ENCODE data around the gene ARHGEF17. TPM values are rescaled to one million over a fixed set of nuclear protein-coding genes. Genes with fewer than 3 reads are reported as not detected.

The ARHGEF17 gene
- total and polyA plus RNA-seq, 4 donors, result 2.6 to 12.6 (median 5.7) TPM

GRCh38 chr11:73297702-73298101 is 10.4 kb upstream of the ARHGEF17 start:
- H3K27ac ChIP-seq (ENCODE audit: low read depth in 1 of 2, low read length in 2 of 2), result no peak overlapping the region
- H3K27me3 ChIP-seq (ENCODE audit: control insufficient read depth in 4 of 4, insufficient read depth in 4 of 4, low read length in 3 of 4), result peaks cover 0 to 2% (median 0%) of the 10 kb centered on the region in 4 donors
- H3K9ac ChIP-seq (ENCODE audit: low read depth in 1 of 2, low read length in 2 of 2), result no peak overlapping the region
- H3K4me3 ChIP-seq (ENCODE audit: low read depth in 1 of 3, low read length in 3 of 3), result no peak overlapping the region
- 92% methylated on average over 3 of the region's 3 CpGs for WGBS
- no peaks in the 10 kb centered on the region for H3K4me1 ChIP-seq (ENCODE audit: control insufficient read depth in 4 of 4, insufficient read depth in 4 of 4, low read length in 3 of 4)
- no peak for TF ChIP-seq HNF4G (IDR thresholded peaks at IDR 0.05)
- TF ChIP-seq REST (IDR thresholded peaks at IDR 0.05), result no peak
- no peak for TF ChIP-seq TAF1 (conservative IDR thresholded peaks at IDR 0.05)
- TF ChIP-seq FOXA2 (IDR thresholded peaks at IDR 0.05), result no peak
- TF ChIP-seq NR2F2 (IDR thresholded peaks at IDR 0.05), result no peak
- TF ChIP-seq RXRA (IDR thresholded peaks at IDR 0.05), result no peak
- no peak for TF ChIP-seq EGR1 (IDR thresholded peaks at IDR 0.05; ENCODE audit: low read depth in 2 of 2)
- no peak for TF ChIP-seq FOXA1 (IDR thresholded peaks at IDR 0.05)
- TF ChIP-seq HNF4A (conservative IDR thresholded peaks at IDR 0.05), result no peak
- TF ChIP-seq YY1 (IDR thresholded peaks at IDR 0.05), result no peak
- TF ChIP-seq SP1 (IDR thresholded peaks at IDR 0.05), result no peak
- no peak for TF ChIP-seq ZBTB33 (IDR thresholded peaks at IDR 0.05)
- no peak for TF ChIP-seq CTCF (IDR thresholded peaks at IDR 0.05; ENCODE audit: low read depth, low read length, missing input control)
- no peak for TF ChIP-seq RAD21 (IDR thresholded peaks at IDR 0.05)
- TF ChIP-seq MAX (IDR thresholded peaks at IDR 0.05), result no peak
- TF ChIP-seq ATF3 (IDR thresholded peaks at IDR 0.05), result no peak
- no peak for TF ChIP-seq GABPA (IDR thresholded peaks at IDR 0.05 in 1 of 2, conservative IDR thresholded peaks at IDR 0.05 in 1 of 2)
- TF ChIP-seq JUND (IDR thresholded peaks at IDR 0.05), result no peak
- no peaks in the 10 kb centered on the region for H3K9me3 ChIP-seq (ENCODE audit: control insufficient read depth in 4 of 4, low read length in 3 of 4)
- no peak for DNase-seq (ENCODE audit: low spot score)
- no peaks in the 10 kb centered on the region for H3K36me3 ChIP-seq (ENCODE audit: control insufficient read depth in 4 of 4, insufficient read depth in 3 of 4, low read depth in 1 of 4, low read length in 3 of 4)

Measured in liver (tissue), 9 donors.